Body of pancreas (tissue), 4 donors: ENCODE measurements around the gene SOX10.
A peak's percentile ranks its signal among the peaks of the same experiment; 100 is the strongest.

Experiments used
- POLR2A ChIP-seq, 3 donors: fragments of 450-650 bp; IDR thresholded peaks; one replicate each; pipeline ENCODE4 v1.6.1; 2016; ENCODE audit warnings: antibody characterized with exemption in 3 of 3, mild to moderate bottlenecking in 2 of 3
- TF ChIP-seq, protein P1 (sequence below), 7 experiments: fragments of 450-650 bp in 4 of 7; fragments of 200-600 bp in 3 of 7; sonication (generic) in 3 of 7; IDR thresholded peaks; one replicate each; pipeline ENCODE4 v1.5.1; 2016 to 2019; ENCODE audit warnings: antibody characterized with exemption in 7 of 7

DNA sequence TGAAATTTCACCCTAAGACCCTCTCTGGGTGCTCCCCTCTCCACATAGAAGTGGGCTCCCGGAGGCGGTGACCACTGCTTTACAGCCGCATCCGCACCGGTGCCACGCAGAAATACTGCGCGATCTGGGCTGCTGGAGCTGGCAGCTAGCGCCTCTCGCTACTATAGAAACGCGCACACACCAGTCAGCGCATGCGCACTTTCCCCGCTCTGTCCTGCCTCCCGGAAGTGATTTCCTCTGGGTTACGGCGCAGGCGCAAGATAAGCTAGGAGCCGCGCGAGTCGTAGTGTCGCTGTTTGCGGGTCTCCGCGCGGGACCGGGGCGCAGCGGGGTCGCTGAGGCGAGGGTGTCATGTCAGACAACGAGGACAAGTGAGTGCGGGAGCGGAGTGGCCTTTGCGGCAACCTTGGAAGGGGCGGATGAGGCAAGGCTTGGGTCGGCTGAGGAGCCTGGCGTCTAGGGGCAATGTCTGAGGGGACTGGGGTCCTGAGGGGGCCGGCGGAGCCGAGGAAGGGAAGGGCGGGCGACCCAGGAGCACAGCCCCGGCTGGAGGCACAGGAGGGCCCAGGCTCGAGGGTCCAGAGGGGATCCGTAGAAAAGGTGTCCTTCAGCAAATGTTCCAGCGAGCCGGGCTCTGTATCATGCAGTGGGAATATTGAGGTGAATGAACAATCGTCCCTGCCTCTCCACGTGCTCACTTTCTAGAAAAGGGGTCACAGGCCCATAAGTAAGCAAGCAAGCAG, 30.7 kb downstream of the SOX10 start, which contains the start of the genes C22orf23 and POLR2F:
- TF ChIP-seq, protein P1, sequence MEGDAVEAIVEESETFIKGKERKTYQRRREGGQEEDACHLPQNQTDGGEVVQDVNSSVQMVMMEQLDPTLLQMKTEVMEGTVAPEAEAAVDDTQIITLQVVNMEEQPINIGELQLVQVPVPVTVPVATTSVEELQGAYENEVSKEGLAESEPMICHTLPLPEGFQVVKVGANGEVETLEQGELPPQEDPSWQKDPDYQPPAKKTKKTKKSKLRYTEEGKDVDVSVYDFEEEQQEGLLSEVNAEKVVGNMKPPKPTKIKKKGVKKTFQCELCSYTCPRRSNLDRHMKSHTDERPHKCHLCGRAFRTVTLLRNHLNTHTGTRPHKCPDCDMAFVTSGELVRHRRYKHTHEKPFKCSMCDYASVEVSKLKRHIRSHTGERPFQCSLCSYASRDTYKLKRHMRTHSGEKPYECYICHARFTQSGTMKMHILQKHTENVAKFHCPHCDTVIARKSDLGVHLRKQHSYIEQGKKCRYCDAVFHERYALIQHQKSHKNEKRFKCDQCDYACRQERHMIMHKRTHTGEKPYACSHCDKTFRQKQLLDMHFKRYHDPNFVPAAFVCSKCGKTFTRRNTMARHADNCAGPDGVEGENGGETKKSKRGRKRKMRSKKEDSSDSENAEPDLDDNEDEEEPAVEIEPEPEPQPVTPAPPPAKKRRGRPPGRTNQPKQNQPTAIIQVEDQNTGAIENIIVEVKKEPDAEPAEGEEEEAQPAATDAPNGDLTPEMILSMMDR (IDR thresholded peaks at IDR 0.05), result no peak
- TF ChIP-seq POLR2A (IDR thresholded peaks at IDR 0.05), result peak in 2 of 3 donors; percentile 68 to 73
